Retina (tissue), 1 donor: ENCODE measurements around the gene QSOX1.

Experiments used
- DNase-seq: peaks from one replicate; pipeline ENCODE4 v3.0.0-alpha.2; 2016

The QSOX1 gene

GRCh38 chr1:180150982-180151381, 3.7 kb upstream of the QSOX1 start:
- DNase-seq = no peak

GRCh38 chr1:180151508-180151907, 3.2 kb upstream of the QSOX1 start:
- no peak for DNase-seq

GRCh38 chr1:180152588-180152987, 2.1 kb upstream of the QSOX1 start:
- no peak for DNase-seq

GRCh38 chr1:180153032-180153431, 1.6 kb upstream of the QSOX1 start:
- DNase-seq = no peak

GRCh38 chr1:180154003-180154324, 705 bp upstream of the QSOX1 start:
- DNase-seq = no peak

GRCh38 chr1:180155182-180155682, 563 bp downstream of the QSOX1 start:
- no peak for DNase-seq

GRCh38 chr1:180156201-180156600, 1.5 kb downstream of the QSOX1 start:
- no peak for DNase-seq

- no peak for DNase-seq
Measured at GRCh38 chr1:180156631-180157091, 2.0 kb downstream of the QSOX1 start.

GRCh38 chr1:180157108-180157507, 2.4 kb downstream of the QSOX1 start:
- no peak for DNase-seq

GRCh38 chr1:180157576-180158057, 2.9 kb downstream of the QSOX1 start:
- no peak for DNase-seq

- no peak for DNase-seq
Measured at GRCh38 chr1:180158149-180159147, 3.8 kb downstream of the QSOX1 start.

- no peak for DNase-seq
Measured at GRCh38 chr1:180160357-180160756, 5.7 kb downstream of the QSOX1 start.

GRCh38 chr1:180163041-180163440, 8.4 kb downstream of the QSOX1 start:
- no peak for DNase-seq

- DNase-seq = no peak
Measured at GRCh38 chr1:180165096-180165495, 10.4 kb downstream of the QSOX1 start.

- no peak for DNase-seq
Measured at GRCh38 chr1:180165509-180166435, 11.1 kb downstream of the QSOX1 start.

GRCh38 chr1:180166436-180166800, 11.7 kb downstream of the QSOX1 start:
- no peak for DNase-seq

- no peak for DNase-seq
Measured at GRCh38 chr1:180167021-180167701, 12.5 kb downstream of the QSOX1 start.

GRCh38 chr1:180167721-180168467, 13.2 kb downstream of the QSOX1 start:
- DNase-seq = no peak

GRCh38 chr1:180168786-180169639, 14.3 kb downstream of the QSOX1 start:
- peak; percentile 32 for DNase-seq

- no peak for DNase-seq
Measured at GRCh38 chr1:180169640-180170195, 15.0 kb downstream of the QSOX1 start.
